Erythroblast (primary cell): ENCODE data around the gene SLC39A13.

ENCODE experiments used
- DNase-seq, 2 experiments: peaks; one replicate each; lab custom pipeline; 2025; lab: John Stamatoyannopoulos, UW
- GATA1 ChIP-seq: IDR thresholded peaks from 2 replicates; pipeline ENCODE4 v1.6.1; 2011; ENCODE audit warnings: low read depth, mild to moderate bottlenecking, control low read depth, low read length, moderate library complexity
- POLR2A ChIP-seq: IDR thresholded peaks from 2 replicates; pipeline ENCODE4 v1.6.1; 2011; ENCODE audit warnings: mild to moderate bottlenecking, low read length

SLC39A13 gene

GRCh38 chr11:47437746-47438418 is 29.5 kb downstream of the SLC39A13 start:
- TF ChIP-seq GATA1: no peak
- TF ChIP-seq POLR2A: no peak
- no peak for DNase-seq

GRCh38 chr11:47438721-47439120 is 30.3 kb downstream of the SLC39A13 start:
- no peak for DNase-seq
- TF ChIP-seq GATA1: no peak
- no peak for TF ChIP-seq POLR2A

DNA sequence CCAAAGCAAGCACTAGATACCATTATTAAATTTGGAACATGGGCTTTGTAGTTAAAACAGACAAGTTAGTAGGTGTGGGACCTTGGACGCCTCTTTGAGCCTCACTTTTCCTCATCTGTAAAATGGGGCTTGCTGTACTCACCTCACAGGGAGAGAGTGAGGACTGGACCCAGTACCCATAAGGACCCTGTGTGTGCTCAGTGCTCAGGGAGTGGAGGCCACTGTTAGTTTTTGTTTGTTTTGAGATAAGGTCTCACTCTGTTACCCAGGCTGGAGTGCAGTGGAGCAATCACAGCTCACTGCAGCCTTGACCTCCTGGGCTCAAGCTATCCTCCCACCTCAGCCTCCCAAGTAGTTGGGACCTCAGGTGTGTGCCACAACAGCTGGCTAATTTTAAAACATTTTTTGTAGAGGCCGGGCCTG is 31.7 kb downstream of the SLC39A13 start:
- no peak for TF ChIP-seq POLR2A
- DNase-seq: no peak

DNA sequence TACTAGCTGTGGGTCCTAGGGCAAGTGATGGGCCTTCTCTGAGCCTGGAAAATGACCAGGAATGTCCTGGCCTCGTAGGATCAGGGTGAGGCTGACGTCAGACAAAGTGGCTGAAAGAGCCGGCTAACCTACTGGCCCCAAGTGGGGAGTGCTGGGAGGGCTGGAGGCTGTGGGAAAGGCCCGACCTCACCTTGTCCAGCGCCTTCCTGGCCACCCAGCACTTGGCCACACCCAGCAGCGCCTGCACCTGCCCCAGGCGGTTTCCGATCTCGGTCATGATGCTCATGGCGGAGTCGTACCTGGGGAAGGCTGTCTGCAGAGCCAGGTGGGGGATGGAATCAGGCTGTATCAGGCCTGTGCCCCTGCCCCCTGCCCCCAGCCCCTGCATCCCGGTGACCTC is 33.0 kb downstream of the SLC39A13 start:
- TF ChIP-seq POLR2A: no peak
- DNase-seq: no peak

GRCh38 chr11:47442514-47442913 is 34.1 kb downstream of the SLC39A13 start:
- TF ChIP-seq POLR2A: no peak
- TF ChIP-seq GATA1: no peak
- no peak for DNase-seq

DNA sequence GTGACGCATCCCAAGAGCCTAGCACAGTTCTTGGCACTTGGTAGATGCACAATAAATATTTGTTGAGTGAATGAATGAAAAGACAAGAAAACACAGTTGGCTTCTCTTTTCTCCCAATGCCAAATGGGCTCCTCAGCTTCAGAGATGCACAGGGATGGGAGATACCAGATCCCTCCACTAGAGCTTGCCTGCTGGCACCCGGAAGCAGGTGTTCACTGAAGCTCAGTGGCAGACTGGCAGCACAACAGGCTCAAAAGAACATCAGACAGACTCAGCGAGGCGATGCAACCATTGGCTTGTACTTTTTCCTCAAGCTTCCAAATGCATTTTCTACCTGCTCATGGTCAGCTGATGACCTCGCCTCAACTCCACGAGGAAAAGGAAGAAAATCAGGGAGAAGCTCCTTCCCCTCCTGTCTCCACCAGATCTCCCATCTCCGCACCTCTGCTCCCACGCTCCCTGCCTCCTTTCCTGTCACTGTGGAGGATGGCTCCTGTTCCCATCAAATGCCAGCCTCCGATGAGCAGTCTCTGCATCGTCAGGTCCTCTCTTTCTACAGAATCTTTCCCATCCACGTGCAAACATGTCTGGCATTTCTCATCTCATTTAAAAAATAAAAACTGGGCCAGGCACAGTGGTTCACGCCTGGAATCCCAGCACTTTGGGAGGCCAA is 34.8 kb downstream of the SLC39A13 start:
- TF ChIP-seq POLR2A: no peak
- TF ChIP-seq GATA1: no peak
- DNase-seq: no peak

DNA sequence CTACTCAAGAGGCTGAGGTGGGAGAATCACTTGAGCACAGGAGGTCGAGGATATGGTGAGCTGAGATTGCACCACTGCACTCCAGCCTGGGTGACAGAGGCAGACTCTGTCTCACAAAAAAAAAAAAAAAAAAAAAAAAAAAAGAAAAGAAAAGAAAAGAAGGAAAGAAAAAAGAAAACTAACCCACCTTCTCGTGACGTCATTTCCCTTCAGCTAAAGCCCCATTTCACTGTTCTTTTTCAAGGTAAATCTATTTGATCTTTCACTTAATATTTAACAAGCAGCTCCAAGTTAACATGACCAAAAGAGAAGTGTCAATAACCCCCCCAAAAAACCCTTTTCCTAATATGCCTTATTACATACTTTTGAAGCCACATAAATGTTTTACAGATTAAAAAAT is 35.4 kb downstream of the SLC39A13 start:
- TF ChIP-seq GATA1 (no peak), POLR2A (no peak)
- no peak for DNase-seq

DNA sequence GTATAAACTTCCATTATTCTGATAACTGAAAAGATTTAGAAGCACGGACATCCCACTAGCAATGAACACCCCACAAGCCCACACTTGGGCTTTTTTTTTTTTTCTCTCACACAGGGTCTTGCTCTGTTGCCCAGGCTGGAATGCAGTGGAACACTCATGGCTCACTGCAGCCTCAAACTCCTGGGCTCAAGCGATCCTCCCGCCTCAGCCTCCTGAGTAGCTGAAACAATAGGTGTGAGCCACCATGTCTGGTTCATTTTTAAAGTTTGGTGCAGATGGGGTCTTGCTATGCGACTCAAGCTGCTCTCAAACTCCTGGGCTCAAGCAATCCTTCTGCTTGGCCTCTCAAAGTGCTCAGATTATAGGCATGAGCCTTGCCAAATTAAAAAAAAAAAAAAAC is 37.5 kb downstream of the SLC39A13 start:
- no peak for DNase-seq

DNA sequence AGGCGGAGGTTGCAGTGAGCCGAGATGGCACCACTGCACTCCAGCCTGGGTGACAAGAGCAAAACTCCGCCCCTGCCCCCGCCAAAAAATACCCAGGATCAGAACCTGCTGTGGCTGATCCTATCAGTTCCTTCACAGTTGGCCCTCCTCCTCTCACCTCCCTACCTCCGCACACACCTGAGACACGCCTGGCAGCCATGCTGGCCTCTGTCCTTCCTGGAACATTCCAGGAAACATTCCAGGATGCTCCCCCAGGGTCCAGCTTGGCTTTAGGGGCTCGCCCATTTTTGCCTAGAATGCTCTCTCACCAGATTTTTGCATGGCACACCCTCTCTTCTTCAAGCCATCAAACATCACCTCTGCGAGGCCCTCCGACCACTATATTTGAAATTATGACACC is 38.4 kb downstream of the SLC39A13 start:
- DNase-seq: no peak
- TF ChIP-seq GATA1 (no peak), POLR2A (no peak)

More for the DNA sequence above, 37.5 kb downstream of the SLC39A13 start:
- TF ChIP-seq GATA1: no peak
- no peak for TF ChIP-seq POLR2A

DNA sequence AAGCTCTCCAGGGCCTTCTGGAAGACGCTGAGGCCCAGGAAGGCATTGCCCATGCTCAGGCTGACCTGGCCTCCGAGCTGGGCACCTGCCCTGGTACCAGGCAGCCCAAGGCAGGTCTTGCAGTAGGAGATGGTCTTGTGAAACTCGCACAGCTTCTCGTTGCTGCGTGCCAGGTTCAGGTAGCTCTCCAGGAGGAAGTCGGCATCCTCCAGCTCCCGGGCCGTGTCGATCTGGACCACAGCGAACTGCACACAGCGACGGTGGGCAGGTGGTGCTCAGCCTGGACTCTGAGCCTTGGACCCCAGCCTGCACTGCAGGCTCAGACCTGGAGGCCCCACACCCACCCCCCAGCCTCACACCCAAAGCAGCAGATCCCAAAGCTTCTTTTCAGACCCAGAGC is 39.5 kb downstream of the SLC39A13 start:
- DNase-seq: no peak
- TF ChIP-seq GATA1: no peak
- TF ChIP-seq POLR2A: no peak

DNA sequence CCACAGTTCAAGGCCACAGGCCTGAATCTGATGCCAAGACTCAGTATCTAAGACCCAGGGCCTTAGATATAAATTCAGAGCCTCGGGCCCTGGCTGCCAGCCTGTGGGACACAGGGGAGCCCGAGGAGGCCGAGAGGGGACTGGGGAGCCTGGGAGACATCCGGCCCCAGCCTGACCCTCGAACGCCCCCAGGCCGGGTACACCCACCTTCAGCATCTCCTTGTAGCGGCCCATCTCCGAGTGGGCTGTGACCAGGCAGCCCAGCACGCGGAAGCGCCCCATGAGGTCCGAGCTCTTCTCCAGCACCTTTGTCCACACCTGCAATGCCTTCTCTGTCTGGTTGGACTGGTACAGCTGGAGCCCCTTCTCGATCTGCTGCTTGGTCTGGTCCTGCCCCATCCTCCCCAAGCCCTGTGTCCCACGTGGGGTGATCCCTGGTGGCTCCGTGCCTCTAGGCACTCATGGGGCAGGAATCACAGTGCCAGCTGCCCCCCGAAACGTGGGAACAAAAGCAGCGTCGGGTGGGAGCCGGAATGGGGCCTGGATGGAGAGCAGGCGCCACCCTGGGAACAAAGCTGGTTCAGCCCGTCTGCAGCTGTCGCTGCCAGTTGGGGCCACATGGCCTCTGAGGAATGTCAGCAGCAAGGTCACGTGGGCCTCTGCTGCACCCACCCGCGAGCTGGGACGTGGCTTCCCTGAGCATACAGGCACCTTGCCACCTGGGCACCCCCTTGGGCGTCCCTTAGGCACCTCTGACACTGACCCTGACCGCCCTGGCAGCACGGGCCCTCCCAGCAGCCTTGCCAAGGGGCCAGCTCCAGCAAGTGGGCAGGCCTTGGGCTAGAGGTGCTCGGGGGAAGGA is 40.4 kb downstream of the SLC39A13 start, which contains the start of gene RAPSN:
Gene RAPSN, minus strand, starts transcription at position 571 of the 862 bp plus-strand sequence. Its CDS starts 172 bp downstream, at position 399.
- no peak for DNase-seq
- TF ChIP-seq POLR2A (no peak), GATA1 (no peak)

- DNase-seq: no peak
- no peak for TF ChIP-seq GATA1
- no peak for TF ChIP-seq POLR2A
Measured at GRCh38 chr11:47449541-47449940, 41.2 kb downstream of the SLC39A13 start.

- TF ChIP-seq GATA1 (no peak), POLR2A (no peak)
- DNase-seq: no peak
Measured at GRCh38 chr11:47451436-47451835, 43.0 kb downstream of the SLC39A13 start.

DNA sequence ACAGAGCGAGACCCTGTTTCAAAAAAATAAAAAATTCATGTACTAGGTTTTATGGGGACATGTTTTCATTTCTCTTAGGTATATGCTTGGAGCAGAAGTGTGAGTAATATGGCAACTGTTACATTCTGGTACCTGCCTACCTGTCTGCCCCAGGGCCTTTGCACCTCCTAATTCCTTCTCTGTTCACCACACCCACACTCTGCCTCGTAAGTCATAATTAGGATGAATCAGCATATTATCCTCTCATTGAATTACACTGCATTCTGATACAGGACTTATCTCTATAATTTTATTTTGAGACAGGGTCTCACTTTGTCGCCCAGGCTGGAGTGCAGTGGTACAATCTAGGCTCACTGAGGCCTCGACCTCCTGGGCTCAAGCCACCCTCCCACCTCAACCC is 43.6 kb downstream of the SLC39A13 start:
- DNase-seq: no peak
- TF ChIP-seq POLR2A (no peak), GATA1 (no peak)

DNA sequence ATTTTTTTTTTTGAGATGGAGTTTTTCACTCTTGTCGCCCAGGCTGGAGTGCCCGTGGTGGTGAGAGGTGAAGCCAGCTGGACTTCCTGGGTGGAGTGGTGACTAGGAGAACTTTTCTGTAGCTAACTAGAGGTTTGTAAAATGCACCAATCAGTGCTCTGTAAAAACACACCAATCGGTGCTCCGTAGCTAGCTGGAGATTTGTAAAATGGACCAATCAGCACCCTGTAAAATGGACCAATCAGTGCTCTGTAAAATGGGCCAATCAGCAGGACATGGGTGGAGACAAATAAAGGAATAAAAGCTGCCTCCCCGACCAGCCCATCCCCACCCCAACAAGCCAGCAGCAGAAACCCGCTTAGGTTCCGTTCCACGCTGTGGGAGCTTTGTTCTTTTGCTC is 45.0 kb downstream of the SLC39A13 start:
- DNase-seq: peak; percentile 24 to 40
- TF ChIP-seq GATA1: no peak

DNA sequence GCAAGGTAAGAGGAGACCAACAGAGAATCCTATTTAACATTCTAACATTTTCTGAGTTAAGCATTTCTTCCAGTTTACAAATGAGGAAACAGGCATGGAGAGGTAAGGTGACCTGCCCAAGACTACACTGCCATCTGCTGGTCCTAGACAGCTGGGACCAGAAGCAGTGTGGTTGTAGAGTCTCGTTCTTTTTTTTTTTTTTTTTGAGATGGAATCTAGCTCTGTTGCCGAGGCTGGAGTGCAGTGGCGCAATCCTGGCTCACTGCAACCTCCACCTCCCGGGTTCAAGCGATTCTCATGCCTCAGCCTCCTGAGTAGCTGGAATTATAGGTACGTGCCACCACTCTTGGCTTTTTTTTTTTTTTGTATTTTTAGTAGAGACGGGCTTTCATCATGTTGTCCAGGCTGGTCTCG is 45.9 kb downstream of the SLC39A13 start:
- peak; percentile 84 to 89 for DNase-seq
